Gastrocnemius medialis (tissue), 4 donors: ENCODE data around the gene BCL2A1.

ENCODE experiments used
- CTCF ChIP-seq, 5 experiments: fragments of 450-650 bp in 3 of 5; fragments of 200-600 bp in 2 of 5; sonication (generic) in 2 of 5; IDR thresholded peaks in 4 of 5; conservative IDR thresholded peaks in 1 of 5; 1 replicate in 4 of 5; 2 replicates in 1 of 5; pipeline ENCODE4 v1.5.1; 2016 to 2019; ENCODE audit warnings: antibody characterized with exemption in 5 of 5, mild to moderate bottlenecking in 3 of 5, moderate library complexity in 3 of 5
- POLR2A ChIP-seq, 2 donors: fragments of 450-650 bp; IDR thresholded peaks; one replicate each; pipeline ENCODE4 v1.6.1; 2017; ENCODE audit warnings: antibody characterized with exemption in 2 of 2, mild to moderate bottlenecking in 2 of 2, moderate library complexity in 2 of 2

GRCh38 chr15:79918278-79918677 lies 52.7 kb downstream of the BCL2A1 start:
- no peak for TF ChIP-seq CTCF (IDR thresholded peaks at IDR 0.05 in 4 of 5, conservative IDR thresholded peaks at IDR 0.05 in 1 of 5)
- TF ChIP-seq POLR2A (IDR thresholded peaks at IDR 0.05) = no peak
